HUDEP-2 (cell line): Measurements from ENCODE around the gene C3orf22.
"Not testable (repeated sequence)": the region's sequence is repeated elsewhere in the genome, so short reads cannot be mapped to it uniquely, and the experiment has no call there.

ENCODE experiments used
- DNase-seq, 76 experiments: peaks; one replicate each; lab custom pipeline; 2025; ENCODE audit not compliant: unreplicated experiment in 76 of 76; lab: John Stamatoyannopoulos, UW

The C3orf22 gene

DNA sequence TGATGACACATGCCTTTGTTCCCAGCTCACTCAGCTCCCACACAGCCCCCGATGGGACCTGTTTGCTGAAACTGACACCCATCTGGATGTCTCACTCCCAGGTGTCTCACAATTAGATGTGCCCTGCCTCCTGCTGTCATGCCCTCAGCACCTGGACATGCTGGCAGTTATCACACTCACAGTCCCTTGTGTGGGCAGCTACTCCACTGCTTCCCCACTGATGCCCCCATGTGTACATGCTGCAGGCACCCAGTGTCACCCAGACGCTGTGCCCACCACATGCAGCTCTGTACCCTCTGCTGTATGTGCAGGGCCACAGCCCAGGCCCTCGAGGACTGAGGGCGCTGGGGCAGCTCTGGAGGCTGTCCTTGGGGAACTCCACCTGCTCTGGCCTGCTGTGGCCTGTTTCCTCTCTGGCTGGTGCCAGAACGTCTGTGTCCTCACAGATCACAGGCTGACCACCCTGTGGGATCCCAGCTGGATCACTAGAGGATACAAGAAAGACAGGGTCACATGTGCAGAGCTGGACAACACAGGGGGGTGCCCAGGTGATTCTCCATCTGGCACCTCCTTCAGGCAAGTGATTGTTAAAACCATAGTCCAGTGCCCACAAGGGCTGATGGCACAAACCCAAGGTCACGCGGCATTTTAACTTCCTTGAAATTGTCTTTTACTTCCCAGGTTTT lies 14.0 kb downstream of the C3orf22 start:
- no peak for DNase-seq

DNA sequence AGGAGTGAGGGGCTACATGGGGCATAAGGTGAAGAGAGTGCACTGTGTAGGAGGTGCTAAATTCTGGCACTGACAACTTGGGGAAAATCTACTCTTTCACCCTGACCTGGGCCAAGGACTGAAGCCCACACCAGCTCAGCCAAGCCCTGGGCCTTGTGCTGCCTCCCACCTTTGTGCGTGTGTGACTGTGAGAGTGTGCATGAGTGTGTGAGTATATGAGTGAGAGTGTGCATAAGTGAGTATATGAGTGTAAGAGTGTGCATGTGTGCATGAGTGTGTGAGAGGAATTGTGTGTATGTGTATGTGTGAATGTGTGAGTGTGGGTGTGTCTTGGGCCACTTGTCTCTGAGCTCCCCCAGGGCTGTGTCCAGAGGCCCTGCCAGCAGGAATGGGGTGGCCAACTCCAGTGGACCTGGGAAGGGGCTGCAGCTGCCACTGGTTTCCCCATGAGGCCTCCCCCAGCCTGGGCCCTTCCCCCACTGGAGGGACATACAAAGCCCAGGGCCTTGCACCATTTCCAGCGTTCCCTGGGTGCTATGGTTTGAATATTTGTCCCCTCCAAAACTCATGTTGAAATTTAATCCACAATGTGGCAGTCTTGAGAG lies 15.2 kb downstream of the C3orf22 start:
- no peak for DNase-seq

GRCh38 chr3:126542340-126543241 lies 16.1 kb downstream of the C3orf22 start:
- no peak for DNase-seq

GRCh38 chr3:126541628-126542339 lies 16.9 kb downstream of the C3orf22 start:
- DNase-seq, result no peak

DNA sequence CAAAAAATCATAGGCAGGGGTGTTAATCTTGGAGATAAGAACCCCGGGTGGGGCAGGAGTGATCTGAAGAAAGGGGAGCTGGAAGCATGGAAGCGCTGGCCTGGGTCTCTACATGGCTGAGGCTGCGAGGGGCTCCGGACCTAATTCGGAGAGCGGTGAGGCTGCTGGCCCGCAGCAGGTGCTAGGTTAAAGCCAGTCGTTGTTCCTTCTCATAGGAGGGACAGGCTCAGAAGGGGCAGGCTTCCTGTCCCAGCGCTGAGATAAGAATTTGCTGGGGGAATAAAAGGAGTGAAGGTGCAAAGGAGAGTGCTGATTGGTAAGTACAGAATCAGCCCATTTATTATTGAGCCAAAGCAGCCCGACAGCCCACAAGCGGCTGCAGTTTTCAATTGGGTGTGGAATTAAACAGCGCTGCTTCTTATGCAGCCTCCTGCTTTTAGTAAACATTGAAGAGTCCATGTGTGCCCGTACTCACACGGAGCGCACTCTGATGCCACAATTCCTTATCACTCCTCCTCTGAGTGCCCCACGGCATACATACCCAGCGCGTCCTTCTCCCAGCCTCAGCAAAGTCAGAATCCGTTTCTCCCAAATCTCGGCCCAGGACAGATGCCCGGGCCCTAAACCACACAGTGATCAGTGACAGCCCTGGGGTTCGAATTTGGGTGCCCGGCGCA lies 17.6 kb downstream of the C3orf22 start:
- DNase-seq, result peak in 14 of 76 experiments; percentile 1 to 54 (median 18)

GRCh38 chr3:126540342-126540849 lies 18.3 kb downstream of the C3orf22 start:
- DNase-seq, result peak in 47 of 76 experiments; percentile 5 to 73 (median 32)

- no peak for DNase-seq
These were observed 19.0 kb downstream of the C3orf22 start for GRCh38 chr3:126539558-126540250.

GRCh38 chr3:126538966-126539365 lies 19.8 kb downstream of the C3orf22 start:
- DNase-seq, result no peak

DNA sequence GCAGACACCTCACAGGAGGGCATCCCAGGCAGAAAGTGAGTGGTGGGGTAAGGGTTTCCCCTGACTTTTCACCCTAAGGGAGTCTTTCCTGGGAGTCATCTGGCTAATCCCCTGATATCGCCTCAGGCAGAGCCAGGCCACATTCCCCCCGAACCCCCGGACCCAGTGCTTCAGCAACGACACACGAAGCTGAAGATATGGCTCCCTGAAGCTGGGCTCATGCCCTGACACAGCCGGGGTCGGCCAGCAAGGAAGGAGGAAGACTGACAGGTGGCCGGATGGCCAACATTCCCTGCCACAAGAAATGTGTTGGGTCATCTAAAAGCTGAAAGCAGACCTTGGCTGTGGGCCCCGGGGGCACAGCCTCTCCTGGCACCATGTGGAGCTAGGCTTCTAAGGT lies 20.4 kb downstream of the C3orf22 start:
- DNase-seq, result no peak

- no peak for DNase-seq
These were observed 20.9 kb downstream of the C3orf22 start for GRCh38 chr3:126537730-126538281.

- DNase-seq, result no peak
These were observed 21.5 kb downstream of the C3orf22 start for GRCh38 chr3:126537116-126537729.

DNA sequence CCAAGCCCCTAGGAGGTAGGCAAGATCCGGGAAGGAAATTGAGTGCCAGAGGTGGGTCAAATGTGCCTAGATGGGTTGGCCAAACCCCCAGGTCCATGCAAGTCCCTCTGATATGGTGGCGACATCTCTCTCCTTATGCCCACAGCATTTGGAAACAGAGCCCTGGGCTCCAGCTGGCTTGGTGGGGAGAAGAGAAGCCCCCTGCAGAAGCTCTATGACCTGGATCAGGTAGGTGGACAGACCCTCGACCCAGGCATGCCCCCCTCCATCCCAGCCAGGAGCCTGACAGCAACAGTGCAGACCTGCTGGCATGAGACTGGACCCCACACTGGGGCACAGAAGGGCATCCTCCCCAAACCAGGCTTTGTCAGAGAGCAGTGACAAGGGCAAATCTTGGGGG lies 22.6 kb downstream of the C3orf22 start:
- no peak for DNase-seq

DNA sequence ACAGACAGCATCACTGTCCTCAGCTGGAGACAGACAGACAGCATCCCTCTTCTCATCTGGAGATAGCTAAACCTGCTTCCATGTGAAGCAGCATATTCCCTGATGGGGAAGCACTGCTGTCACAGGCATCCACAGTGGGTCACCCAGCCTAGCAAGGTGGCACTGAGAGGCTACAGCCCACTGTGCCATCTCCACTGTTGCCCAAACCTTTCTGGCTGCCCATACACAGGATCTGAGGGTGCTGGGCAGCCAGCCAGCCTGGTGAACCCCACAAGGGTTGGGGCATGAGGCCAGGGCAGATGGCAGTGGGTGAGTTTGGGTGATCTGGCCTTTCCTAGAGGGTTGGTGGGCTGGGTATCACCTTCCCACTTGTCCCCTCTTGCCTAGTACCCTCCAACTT lies 23.1 kb downstream of the C3orf22 start:
- DNase-seq, result no peak

DNA sequence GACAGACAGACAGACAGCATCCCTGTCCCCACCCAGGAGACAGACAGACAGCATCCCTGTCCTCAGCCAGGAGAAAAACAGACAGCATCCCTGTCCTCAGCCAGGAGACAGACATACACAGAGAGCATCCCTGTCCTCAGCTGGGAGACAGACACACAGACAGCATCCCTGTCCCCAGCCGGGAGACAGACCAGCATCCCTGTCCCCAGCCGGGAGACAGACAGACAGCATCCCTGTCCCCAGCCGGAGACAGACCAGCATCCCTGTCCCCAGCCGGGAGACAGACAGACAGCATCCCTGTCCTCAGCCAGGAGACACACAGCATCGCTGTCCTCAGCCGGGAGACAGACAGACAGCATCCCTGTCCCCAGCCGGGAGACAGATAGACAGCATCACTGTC lies 24.0 kb downstream of the C3orf22 start:
- not testable (repeated sequence) for DNase-seq

DNA sequence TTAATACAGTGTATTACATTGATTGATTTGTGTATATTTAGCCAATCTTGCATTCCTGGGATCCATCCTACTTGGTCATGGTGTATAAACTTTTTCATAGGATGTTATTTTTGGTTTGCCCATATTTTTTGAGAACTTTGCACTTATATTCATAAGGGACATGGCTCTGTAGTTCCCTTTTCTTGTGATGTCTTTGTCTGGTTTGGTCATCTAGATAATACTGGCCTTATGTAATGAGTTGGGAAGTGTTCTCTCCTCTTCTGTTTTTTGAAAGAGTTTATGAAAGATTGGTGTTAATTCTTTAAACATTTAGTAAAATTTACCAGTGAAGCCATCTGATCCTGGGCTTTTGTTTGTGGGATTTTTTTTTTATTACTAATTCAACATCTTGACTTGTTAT lies 25.2 kb downstream of the C3orf22 start:
- DNase-seq, result no peak

- no peak for DNase-seq
These were observed 27.7 kb downstream of the C3orf22 start for GRCh38 chr3:126531051-126531330.

GRCh38 chr3:126530171-126531050 lies 28.3 kb downstream of the C3orf22 start:
- no peak for DNase-seq

DNA sequence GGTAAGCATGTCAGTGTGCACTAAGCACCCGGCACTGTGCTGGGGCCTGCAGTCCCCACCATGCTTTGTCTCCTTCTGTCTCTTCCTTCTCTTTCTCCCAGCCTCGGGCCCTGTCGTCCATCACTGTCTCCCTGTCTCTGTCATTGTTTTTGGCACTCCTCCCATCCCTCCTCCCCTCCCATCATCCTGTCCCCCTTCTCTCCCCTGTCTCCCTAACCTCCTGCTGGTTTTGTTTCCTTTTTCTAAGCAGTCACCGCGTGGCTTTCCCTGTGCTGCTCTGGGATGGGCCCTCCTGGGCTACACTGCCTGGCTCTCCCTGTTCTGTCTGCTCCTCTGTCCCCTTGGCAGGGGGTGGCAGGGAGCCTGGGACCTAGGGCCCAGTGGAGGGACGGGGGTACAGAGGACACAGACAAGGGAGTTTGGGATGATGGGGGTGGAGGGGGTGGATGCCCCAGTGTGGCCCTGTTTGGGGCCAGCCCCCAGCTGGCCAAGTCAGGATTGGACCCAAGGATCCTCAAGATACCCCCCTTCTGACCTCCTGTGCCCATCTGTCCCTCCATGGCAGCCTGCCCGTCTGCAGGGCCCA lies 29.1 kb downstream of the C3orf22 start:
- no peak for DNase-seq
